ENCODE results near the gene PACRG.

Gene PACRG

GRCh38 chr6:162814426-162814973 is 86.7 kb downstream of the PACRG start:
- Histone ChIP-seq H3K4me1 (ENCODE audit: control insufficient read depth in 1 of 2, insufficient read depth in 1 of 2, low read depth in 1 of 2, low read length in 1 of 2) (no peaks in the 10 kb centered on the region), H3K36me3 (no peaks in the 10 kb centered on the region), H3K4me3 (ENCODE audit: low read depth in 1 of 2, low read length in 1 of 2) (no peak overlapping the region), H3K27me3 (no peaks in the 10 kb centered on the region), H3K9me3 (no peaks in the 10 kb centered on the region), H3K27ac (no peak overlapping the region)
- TF ChIP-seq, protein P1, sequence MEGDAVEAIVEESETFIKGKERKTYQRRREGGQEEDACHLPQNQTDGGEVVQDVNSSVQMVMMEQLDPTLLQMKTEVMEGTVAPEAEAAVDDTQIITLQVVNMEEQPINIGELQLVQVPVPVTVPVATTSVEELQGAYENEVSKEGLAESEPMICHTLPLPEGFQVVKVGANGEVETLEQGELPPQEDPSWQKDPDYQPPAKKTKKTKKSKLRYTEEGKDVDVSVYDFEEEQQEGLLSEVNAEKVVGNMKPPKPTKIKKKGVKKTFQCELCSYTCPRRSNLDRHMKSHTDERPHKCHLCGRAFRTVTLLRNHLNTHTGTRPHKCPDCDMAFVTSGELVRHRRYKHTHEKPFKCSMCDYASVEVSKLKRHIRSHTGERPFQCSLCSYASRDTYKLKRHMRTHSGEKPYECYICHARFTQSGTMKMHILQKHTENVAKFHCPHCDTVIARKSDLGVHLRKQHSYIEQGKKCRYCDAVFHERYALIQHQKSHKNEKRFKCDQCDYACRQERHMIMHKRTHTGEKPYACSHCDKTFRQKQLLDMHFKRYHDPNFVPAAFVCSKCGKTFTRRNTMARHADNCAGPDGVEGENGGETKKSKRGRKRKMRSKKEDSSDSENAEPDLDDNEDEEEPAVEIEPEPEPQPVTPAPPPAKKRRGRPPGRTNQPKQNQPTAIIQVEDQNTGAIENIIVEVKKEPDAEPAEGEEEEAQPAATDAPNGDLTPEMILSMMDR (IDR thresholded peaks at IDR 0.05): no peak

GRCh38 chr6:162817196-162817595 is 89.4 kb downstream of the PACRG start:
- no peak overlapping the region for H3K4me3 ChIP-seq (ENCODE audit: low read depth in 1 of 2, low read length in 1 of 2)
- TF ChIP-seq, protein P1 (IDR thresholded peaks at IDR 0.05): no peak

GRCh38 chr6:162819284-162819683 is 91.5 kb downstream of the PACRG start:
- Histone ChIP-seq H3K4me3 (ENCODE audit: low read depth in 1 of 2, low read length in 1 of 2) (no peak overlapping the region), H3K4me1 (ENCODE audit: control insufficient read depth in 1 of 2, insufficient read depth in 1 of 2, low read depth in 1 of 2, low read length in 1 of 2) (no peaks in the 10 kb centered on the region), H3K36me3 (no peaks in the 10 kb centered on the region), H3K27me3 (no peaks in the 10 kb centered on the region), H3K27ac (no peak overlapping the region), H3K9me3 (no peaks in the 10 kb centered on the region)
- TF ChIP-seq, protein P1 (IDR thresholded peaks at IDR 0.05): no peak

More at GRCh38 chr6:162817196-162817595, 89.4 kb downstream of the PACRG start:
- no peaks in the 10 kb centered on the region for H3K4me1 ChIP-seq (ENCODE audit: control insufficient read depth in 1 of 2, insufficient read depth in 1 of 2, low read depth in 1 of 2, low read length in 1 of 2)
- H3K27me3 ChIP-seq: no peaks in the 10 kb centered on the region
- H3K9me3 ChIP-seq: no peaks in the 10 kb centered on the region
- no peaks in the 10 kb centered on the region for H3K36me3 ChIP-seq
- H3K27ac ChIP-seq: no peak overlapping the region

DNA sequence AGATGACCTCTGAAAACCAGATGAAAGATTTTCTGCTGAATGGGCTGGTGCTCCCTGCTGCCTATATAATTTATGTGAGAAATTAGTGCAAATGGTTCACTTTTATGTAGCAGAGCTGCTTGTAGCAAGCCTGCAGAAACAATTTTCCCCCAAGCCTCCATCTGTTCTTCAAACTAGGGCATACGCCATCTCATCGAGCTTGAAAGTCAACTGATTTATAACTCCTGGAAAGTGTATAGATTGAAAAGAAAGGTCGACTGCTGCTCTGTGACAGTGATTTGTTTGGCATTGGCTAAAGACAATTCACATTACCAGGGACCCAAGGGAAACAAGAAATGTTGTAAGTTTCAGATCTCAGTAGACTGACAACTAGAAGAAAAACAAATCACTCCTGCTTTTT is 93.3 kb downstream of the PACRG start:
- Histone ChIP-seq H3K4me1 (ENCODE audit: control insufficient read depth in 1 of 2, insufficient read depth in 1 of 2, low read depth in 1 of 2, low read length in 1 of 2) (no peaks in the 10 kb centered on the region), H3K9me3 (no peaks in the 10 kb centered on the region), H3K4me3 (ENCODE audit: low read depth in 1 of 2, low read length in 1 of 2) (no peak overlapping the region), H3K27me3 (no peaks in the 10 kb centered on the region), H3K27ac (no peak overlapping the region), H3K36me3 (no peaks in the 10 kb centered on the region)
- TF ChIP-seq, protein P1 (IDR thresholded peaks at IDR 0.05): no peak

DNA sequence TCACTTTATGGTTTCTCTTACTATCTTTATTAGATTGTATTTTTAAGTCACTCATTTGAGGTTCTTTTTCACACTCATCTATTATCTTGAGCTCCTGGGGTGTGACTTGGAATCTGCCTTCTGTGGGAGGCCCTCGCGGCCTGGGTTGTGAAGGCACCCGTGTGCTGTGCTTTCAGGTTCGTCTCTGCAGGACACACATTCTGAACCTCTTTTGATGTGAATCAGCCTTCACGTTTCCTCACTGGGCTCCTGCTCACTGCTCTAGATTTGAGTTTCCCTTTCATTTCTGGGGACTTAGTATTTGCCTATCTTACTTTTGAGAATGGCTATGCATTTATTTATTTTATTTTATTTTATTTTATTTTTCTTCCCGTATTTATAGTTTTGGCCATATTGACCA is 97.8 kb downstream of the PACRG start:
- TF ChIP-seq, protein P1 (IDR thresholded peaks at IDR 0.05): no peak
- Histone ChIP-seq H3K36me3 (no peaks in the 10 kb centered on the region), H3K27ac (no peak overlapping the region), H3K4me3 (ENCODE audit: low read depth in 1 of 2, low read length in 1 of 2) (no peak overlapping the region), H3K4me1 (ENCODE audit: control insufficient read depth in 1 of 2, insufficient read depth in 1 of 2, low read depth in 1 of 2, low read length in 1 of 2) (no peaks in the 10 kb centered on the region), H3K27me3 (no peaks in the 10 kb centered on the region), H3K9me3 (no peaks in the 10 kb centered on the region)

Data from neutrophil (primary cell).